Activated naive CD4-positive, alpha-beta T cell treated with anti-CD3 and anti-CD28 coated beads, Interleukin-2, amount 50 U/mL, for 72 hours (primary cell): Measurements from ENCODE around the gene ASTN2. TPM values are rescaled to one million over a fixed set of nuclear protein-coding genes. Genes with fewer than 3 reads are reported as not detected.

Experiments
- ATAC-seq, 2 donors: fragments of 150-1000 bp; cut with Tn5 transposase; 2 replicates each; pipeline ENCODE4 v1.10.0; 2021; ENCODE audit warnings: mild to moderate bottlenecking in 2 of 2, moderate library complexity in 2 of 2
- DNase-seq, 2 donors: peaks; one replicate each; pipeline ENCODE4 v3.0.0; 2021 to 2022; ENCODE audit warnings: low spot score in 2 of 2
- H3K27ac Mint-ChIP-seq, 2 donors: one replicate each; pipeline ENCODE4 v1.8.0; 2022; ENCODE audit warnings: mild to moderate bottlenecking in 2 of 2, mixed read lengths in 2 of 2
- H3K36me3 Mint-ChIP-seq, 2 donors: one replicate each; pipeline ENCODE4 v1.8.0; 2022; ENCODE audit warnings: mixed read lengths in 2 of 2
- H3K9me3 Mint-ChIP-seq, 2 donors: one replicate each; pipeline ENCODE4 v1.8.0; 2022; ENCODE audit warnings: mixed read lengths in 2 of 2
- total RNA-seq, 2 donors: library from RNA; stranded (reverse); gene quantifications; one replicate each; pipeline ENCODE4 v1.2.3, GENCODE V29; 2022

ASTN2 gene
- total RNA-seq, 2 donors from 2014 or later = 4.5 to 5.4 TPM

DNA sequence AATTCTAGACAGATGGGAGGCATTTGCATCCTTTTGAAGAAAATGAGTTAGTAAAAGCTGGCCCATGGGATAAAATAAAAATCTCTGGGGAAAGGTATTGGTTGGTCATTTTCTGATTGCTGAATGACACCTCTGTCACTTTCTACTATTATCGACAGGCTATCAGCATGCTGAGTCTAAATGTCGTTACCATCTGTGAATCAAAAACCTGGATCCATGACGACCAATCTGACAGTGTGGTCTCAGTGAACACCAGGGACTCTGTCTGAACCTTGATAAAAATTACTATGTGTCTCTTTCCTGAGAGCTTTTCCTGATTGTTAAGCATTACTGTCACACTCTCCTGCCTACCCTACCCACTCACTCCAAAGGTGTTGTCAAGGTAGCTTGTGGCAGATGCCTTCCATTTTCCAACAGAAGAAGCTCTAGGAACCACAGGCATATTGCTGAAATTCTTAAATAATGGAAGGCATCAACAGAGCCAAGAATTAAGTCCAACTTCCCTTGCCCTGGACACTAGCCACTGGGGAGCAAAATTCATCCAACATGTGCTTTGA lies 12.6 kb upstream of the ASTN2 start:
- ATAC-seq (no peak), DNase-seq (no peak)
- H3K27ac Mint-ChIP-seq = no peak overlapping the region
- H3K9me3 Mint-ChIP-seq = peaks cover 0 to 9% of the 10 kb centered on the region in 2 donors
- H3K36me3 Mint-ChIP-seq = peaks cover 0 to 5% of the 10 kb centered on the region in 2 donors

DNA sequence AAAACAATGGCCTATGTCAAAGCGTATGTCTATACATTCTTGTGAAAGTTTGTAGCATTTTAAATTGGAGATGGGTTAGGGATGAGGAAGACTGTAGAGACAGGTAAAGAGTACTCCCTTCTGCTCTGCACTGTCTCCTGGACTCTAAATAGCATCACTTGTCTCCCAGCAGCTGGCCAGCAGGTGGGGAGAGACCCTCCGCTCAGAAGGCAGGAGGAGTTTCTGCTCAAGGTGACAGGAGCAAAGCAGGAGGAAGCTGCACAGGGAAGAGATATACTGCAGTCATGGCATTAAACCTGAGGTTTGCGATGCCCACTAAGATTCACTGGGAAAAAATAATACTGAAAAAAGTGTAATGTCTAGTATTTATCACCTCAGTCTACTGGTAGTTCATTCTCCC lies 10.7 kb upstream of the ASTN2 start:
- no peak for DNase-seq
- Mint-ChIP-seq H3K9me3 (no peaks in the 10 kb centered on the region), H3K36me3 (peaks cover 0 to 5% of the 10 kb centered on the region in 2 donors), H3K27ac (no peak overlapping the region)
- no peak for ATAC-seq

DNA sequence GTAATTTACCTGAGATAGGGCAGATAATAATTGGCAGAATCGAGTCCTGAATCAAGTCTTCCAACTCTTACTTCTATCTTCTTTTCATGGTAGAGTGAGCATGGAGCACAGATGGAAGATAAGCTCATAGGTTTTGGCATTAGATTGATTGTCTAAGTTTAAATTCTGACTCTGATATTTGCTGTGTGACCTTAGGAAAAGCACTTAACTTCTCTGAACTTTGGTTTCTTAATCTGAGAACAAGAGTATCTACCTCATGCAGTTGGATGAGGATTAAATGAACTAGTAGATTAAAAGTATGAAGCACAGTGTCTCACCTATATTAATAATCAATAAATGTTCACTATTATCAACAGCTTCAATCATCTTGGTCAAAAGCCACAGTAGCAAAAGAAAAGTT lies 9.4 kb upstream of the ASTN2 start:
- no peak for DNase-seq
- no peak for ATAC-seq
- no peaks in the 10 kb centered on the region for H3K9me3 Mint-ChIP-seq
- H3K36me3 Mint-ChIP-seq = no peaks in the 10 kb centered on the region
- no peak overlapping the region for H3K27ac Mint-ChIP-seq

DNA sequence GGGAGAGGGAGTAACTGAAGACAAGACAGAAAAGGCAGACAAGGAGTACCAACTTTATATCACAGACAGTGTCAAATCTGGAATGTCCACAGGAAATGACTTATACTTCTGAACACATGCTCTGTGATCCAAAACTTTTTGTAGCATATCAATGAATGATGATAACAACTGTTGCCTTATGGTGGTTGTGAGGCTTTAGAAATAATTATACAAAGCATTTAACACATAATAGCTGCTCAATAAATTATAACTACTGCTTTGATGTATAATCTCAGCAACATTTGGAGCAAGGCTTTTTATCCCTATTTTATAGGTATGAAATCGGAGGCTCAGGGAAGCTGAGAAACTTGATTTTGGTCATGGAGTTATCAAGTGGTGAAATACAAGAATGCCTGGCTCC lies 3.3 kb upstream of the ASTN2 start:
- no peak for ATAC-seq
- Mint-ChIP-seq H3K36me3 (peaks cover 0 to 2% of the 10 kb centered on the region in 2 donors), H3K27ac (no peak overlapping the region), H3K9me3 (no peaks in the 10 kb centered on the region)
- DNase-seq = no peak

DNA sequence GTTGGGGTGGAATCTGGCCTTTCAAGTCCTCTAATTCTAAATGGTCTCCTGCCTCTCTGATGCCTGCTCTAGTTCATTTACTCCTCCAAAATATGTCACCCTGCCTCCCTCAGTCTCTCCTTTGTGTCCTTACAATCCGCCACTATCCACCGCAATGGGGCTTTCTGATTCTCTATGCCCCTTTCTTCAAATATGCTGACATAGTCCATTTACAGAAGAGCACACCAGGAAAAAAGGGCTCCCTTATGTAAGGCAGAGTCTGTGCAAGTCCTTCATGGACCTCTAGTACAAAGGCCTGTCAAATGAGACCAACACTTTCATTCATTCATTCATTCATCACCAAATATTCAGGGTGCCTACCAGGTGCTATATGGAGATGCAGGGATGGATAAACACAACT lies 2.0 kb upstream of the ASTN2 start:
- Mint-ChIP-seq H3K27ac (no peak overlapping the region), H3K9me3 (no peaks in the 10 kb centered on the region), H3K36me3 (peaks cover 5 to 10% of the 10 kb centered on the region in 2 donors)
- DNase-seq (no peak), ATAC-seq (no peak)

DNA sequence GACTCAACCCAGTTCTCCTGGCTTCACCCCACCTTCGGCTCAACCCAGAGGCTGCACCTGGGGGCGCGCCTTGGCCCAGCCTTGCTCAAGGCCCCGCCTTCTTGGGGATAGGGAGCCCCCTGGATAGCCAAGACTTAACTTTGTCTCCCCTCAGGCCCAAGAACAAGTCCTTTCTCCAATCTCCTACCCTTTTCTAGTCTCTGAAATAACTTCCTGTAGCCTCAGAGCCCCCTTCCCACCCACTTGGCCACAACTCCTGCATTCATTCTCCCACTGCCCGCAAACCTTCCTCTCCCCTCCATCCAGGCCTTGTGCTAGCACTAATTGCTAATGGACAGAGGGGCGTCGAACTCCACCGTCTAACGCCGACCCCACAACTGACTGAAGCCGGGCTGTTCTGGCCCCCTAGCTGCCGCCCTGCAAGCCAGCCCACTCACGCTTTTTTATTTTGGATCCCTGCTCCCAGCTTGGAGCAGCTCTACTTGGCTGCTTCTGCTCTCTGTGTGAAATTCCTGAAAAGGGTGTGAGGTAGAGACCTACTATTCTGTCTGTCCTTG lies 579 bp upstream of the ASTN2 start:
- Mint-ChIP-seq H3K36me3 (peaks cover 5 to 10% of the 10 kb centered on the region in 2 donors), H3K27ac (no peak overlapping the region), H3K9me3 (no peaks in the 10 kb centered on the region)
- ATAC-seq (no peak), DNase-seq (no peak)

DNA sequence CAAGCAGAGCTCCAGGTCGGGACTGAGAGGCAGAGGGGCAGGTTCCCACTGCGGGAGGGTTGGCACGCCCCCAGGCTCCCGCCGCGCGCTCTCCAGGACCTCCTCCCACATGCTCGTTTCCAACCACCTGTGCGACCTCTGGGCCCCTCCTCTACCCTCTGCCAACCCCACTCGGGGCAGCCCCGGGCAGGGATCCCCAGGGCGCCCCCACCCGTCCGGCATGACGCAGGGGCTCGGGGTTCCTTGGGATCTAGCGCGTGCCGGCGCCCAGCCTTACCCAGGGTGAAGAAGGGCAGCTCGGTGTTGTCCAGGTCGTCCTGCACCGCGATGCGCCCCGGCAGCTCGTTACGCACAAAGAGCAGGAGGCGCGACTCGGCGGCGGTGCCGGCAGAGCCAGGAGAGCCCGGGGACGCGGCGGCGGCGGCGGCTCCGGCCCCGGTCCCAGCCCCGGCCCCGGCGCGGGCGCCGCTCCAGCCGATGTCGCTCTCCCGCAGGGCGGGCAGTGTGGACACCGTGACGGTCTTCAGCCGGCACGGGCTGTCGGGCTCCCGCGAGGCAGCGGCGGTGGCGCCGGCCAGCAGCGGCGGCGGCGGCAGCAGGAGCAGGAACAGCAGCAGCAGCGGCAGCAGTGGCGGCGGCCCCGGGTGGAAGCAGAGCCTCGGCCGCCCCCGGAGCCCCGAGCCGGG lies 494 bp downstream of the ASTN2 start:
- DNase-seq = no peak
- Mint-ChIP-seq H3K9me3 (peaks cover 2 to 3% of the 10 kb centered on the region in 2 donors), H3K27ac (no peak overlapping the region), H3K36me3 (peaks cover 5 to 10% of the 10 kb centered on the region in 2 donors)
- ATAC-seq = peak in 1 of 2 donors; percentile 24

DNA sequence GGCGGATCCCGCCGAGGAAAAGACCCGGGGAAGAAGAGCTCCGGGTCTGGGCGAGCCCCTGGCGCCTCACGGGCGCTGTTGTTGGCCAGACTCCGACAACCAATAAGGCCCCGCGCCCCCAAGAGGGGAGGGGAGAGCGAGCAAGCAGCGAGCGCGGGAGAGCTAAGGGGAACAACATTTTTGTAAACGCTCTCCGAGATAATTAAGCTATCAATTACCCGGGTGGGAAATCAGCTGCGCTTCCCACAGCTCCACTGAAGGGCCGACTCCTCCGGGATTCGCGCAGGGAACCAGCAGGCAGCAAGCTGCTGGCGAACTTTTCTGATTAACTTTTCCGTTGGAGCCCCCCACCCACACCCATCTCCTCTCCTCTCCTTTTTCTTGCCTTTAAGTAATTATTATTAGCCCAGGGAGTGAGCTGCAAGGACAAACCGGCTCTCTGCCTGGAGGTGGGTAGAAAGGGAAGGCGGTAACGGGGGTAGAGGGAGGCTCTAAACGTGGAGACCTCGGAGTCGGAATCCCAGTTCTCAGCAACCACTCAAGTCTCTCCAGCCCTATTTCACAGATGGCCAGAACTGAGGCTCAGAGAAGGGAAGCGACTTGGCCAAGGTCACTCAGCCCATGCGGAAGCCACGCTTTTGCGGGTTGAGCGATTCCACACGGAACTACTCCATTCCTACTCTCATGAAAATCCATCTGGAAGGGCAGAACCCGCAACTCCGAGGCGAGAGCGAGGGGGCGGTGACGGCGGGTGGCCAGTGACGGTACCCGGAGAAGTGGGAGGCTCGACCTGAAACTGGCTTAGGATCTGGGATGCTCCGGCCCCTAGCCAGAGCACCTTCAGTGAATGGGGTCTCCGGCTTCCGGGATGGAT lies 1.3 kb downstream of the ASTN2 start:
- Mint-ChIP-seq H3K9me3 (peaks cover 3 to 5% of the 10 kb centered on the region in 2 donors), H3K36me3 (peaks cover 5 to 14% of the 10 kb centered on the region in 2 donors), H3K27ac (no peak overlapping the region)
- no peak for ATAC-seq
- no peak for DNase-seq

DNA sequence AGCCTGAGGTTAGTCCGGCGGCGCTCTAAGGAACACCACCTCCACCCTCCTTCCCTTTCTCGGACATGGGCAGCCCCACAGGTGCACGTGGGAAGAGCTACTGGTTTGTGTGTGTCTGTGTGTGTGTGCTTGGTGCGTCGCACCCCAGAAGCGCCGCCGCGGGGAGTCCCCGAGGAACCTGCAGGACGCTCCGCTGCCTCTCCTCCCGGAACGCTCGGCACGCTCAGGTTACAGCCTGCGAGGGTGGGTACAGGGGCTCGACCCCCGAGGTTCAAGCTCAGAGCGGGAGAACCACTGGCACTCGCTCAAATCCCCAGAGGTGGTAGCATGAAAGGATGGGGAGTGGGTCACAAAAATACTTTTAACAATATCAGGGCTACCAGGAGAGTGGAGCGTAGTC lies 2.0 kb downstream of the ASTN2 start:
- DNase-seq (no peak), ATAC-seq (no peak)
- Mint-ChIP-seq H3K36me3 (peaks cover 5 to 14% of the 10 kb centered on the region in 2 donors), H3K9me3 (peaks cover 3 to 6% of the 10 kb centered on the region in 2 donors), H3K27ac (no peak overlapping the region)

DNA sequence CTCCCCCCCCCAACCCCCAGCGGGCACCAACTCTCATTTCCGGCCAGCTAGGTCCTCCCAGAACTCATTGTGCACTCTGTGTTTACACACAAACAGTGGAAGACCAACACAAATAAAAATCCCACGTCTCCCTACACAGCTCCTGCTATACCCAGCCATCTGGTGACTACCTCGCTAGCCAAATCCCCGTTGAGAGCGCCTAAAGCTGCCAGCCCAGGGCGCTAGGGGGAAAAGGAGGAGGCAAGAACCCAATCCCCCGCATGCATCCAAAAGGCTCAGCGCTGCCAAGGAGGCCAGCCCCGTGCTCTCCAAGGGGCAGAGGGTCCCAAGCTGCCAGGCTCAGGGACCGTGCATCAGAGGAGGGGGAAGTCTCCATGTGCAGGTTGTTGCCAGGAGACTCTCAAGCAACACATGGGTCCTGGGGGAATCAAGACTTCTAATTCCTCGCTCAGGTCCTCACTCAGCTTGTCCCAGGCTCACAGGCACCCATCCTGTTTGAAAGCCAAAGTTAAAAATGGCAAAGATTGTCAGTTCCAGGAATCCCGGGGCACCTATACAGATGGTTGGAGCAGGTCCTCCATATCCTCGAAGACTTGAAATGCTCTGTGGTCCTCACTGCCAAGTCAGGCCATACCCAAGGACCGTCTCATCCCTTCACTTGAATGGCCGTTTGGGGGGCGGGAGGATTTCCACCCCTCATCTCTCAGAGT lies 2.7 kb downstream of the ASTN2 start:
- DNase-seq (no peak), ATAC-seq (no peak)
- peaks cover 5 to 14% of the 10 kb centered on the region in 2 donors for H3K36me3 Mint-ChIP-seq
- H3K9me3 Mint-ChIP-seq = peaks cover 3 to 6% of the 10 kb centered on the region in 2 donors
- H3K27ac Mint-ChIP-seq = no peak overlapping the region

DNA sequence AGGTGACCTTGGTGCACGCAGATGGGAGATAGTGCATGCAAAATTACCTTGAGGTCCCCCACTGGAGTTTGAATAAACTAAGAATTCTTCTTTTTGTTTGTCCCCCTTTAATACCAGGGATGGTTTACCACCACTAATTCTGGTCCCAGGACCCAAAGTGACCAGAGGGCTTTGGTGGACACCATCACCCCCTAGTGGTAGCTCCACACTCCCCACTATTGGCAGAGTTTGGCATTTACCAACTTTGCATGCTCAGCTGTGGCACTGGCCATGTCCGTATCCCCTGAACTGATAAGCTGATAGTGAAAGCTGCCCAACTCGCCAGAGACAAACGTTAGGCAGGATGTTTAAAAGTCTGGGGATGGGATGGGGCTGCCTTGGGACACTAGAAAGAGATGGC lies 3.3 kb downstream of the ASTN2 start:
- H3K9me3 Mint-ChIP-seq = peaks cover 3 to 8% of the 10 kb centered on the region in 2 donors
- ATAC-seq (no peak), DNase-seq (no peak)
- no peak overlapping the region for H3K27ac Mint-ChIP-seq
- peaks cover 5 to 14% of the 10 kb centered on the region in 2 donors for H3K36me3 Mint-ChIP-seq

DNA sequence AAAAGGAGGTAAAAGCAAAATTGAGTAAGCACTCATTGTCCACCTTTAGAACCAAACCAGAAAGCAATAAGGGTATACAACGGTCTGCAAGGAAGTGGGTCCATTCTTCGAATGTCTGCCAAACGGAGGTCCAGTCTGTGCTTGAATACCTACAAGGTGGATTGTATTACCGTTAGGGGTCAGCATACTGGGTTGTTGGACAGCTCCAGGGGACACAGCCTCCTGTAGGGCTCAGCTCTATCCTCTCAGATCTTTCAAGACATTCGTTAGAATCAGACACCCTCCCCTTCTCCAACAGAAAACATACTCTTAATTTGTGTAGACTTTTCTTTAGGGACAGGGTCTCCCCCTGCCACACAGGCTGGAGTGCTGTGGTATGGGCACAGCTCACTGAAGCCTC lies 5.5 kb downstream of the ASTN2 start:
- Mint-ChIP-seq H3K36me3 (peaks cover 5 to 14% of the 10 kb centered on the region in 2 donors), H3K9me3 (peaks cover 6 to 11% of the 10 kb centered on the region in 2 donors), H3K27ac (no peak overlapping the region)
- ATAC-seq (no peak), DNase-seq (no peak)

DNA sequence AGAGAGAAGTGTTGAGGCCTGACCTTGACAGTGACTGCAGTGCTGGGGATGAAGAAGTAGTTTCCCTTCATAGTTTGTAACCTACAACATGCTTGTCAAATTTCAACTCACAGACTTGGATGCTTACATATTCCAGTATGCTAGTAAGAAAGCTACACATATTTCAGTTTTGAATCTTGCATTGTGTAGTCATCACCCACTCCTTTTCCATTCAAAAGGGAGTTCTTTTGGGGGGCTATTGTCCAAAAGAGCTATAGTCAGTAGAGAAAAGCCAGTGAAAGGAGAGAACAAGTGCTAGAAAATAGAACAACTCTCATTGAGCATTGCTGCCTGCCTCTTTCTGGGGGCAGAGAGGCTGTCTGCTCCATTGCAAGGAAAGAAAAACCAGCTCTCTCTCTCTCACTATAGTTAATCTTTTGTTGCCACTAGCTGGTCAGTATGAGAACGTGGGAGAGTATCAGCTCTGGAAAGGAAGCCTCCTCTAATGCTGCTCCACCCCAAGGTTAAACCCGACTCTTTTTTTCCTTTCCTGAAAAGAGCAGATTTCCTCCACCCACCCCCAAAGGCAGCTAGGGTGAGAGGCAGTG lies 7.3 kb downstream of the ASTN2 start:
- no peak overlapping the region for H3K27ac Mint-ChIP-seq
- DNase-seq = no peak
- no peak for ATAC-seq
- H3K36me3 Mint-ChIP-seq = peaks cover 0 to 7% of the 10 kb centered on the region in 2 donors
- peaks cover 8 to 11% of the 10 kb centered on the region in 2 donors for H3K9me3 Mint-ChIP-seq

DNA sequence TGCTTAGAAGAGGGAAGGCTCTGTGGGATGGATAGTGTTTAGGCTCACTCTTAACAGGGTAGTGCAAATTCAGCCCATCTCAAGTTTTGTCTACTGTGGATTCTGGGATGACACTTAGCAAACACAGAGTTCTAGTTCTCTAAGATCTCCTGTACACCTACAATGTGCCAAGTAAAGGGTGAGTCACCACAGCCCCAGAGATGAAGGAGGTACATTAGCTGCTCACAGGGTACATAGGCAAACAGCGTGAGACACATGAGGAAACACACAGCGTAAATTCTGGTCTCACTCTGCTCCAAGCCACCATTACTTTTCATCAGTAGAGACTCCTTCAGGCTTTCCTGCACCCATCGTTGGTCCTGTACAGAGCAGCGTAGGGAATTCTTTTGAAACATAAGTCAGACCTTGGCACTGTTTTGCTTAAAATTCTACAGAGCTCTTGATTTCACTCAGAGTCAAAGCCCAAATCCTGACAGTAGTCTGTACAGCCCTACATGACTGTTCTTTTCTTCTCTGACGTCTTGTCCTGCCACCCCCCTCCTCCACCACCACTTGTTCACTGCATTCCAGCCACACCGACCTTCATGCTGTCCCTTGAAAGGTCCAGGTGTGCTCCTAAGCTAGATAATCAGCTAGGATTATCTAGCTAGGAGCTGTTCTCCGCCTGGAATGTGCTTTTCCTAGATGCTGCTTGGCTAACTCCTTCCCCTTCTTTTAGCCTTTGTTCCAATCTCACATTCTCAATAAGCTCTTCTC lies 8.7 kb downstream of the ASTN2 start:
- peaks cover 0 to 5% of the 10 kb centered on the region in 2 donors for H3K36me3 Mint-ChIP-seq
- DNase-seq (no peak), ATAC-seq (no peak)
- H3K9me3 Mint-ChIP-seq = peaks cover 8 to 11% of the 10 kb centered on the region in 2 donors
- no peak overlapping the region for H3K27ac Mint-ChIP-seq

DNA sequence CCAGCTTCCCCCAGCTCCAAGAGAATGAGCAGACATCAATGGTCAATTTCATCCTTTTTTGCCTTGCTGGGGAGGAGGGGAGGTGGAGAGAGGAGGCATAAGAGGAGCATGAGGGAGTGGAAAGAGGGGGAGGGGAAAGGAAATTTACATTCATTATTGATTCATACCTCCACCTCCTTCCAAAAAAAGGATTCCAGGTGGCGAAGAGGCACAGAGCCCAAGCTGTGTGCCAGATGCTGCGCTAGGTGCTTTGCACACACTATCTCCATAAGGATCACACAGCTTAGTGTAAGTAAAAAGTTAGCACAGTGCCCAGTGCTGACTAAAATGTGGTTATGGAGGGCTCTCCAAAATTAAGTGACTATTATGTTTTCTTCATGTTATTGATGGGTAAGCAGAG lies 11.0 kb downstream of the ASTN2 start:
- no peak for DNase-seq
- Mint-ChIP-seq H3K36me3 (peaks cover 0 to 3% of the 10 kb centered on the region in 2 donors), H3K9me3 (peaks cover 8% of the 10 kb centered on the region in 2 donors), H3K27ac (no peak overlapping the region)
- no peak for ATAC-seq
